SH-SY5Y (cell line): Measurements from ENCODE around the gene ITPKA.

Experiments
- GATA2 ChIP-seq: IDR thresholded peaks from 2 replicates; pipeline ENCODE4 v1.6.1; 2011; ENCODE audit warnings: mild to moderate bottlenecking, low read depth, low read length
- GATA3 ChIP-seq: IDR thresholded peaks from 2 replicates; pipeline ENCODE4 v1.6.1; 2011; ENCODE audit warnings: low read depth, mild to moderate bottlenecking, low read length, moderate library complexity

DNA sequence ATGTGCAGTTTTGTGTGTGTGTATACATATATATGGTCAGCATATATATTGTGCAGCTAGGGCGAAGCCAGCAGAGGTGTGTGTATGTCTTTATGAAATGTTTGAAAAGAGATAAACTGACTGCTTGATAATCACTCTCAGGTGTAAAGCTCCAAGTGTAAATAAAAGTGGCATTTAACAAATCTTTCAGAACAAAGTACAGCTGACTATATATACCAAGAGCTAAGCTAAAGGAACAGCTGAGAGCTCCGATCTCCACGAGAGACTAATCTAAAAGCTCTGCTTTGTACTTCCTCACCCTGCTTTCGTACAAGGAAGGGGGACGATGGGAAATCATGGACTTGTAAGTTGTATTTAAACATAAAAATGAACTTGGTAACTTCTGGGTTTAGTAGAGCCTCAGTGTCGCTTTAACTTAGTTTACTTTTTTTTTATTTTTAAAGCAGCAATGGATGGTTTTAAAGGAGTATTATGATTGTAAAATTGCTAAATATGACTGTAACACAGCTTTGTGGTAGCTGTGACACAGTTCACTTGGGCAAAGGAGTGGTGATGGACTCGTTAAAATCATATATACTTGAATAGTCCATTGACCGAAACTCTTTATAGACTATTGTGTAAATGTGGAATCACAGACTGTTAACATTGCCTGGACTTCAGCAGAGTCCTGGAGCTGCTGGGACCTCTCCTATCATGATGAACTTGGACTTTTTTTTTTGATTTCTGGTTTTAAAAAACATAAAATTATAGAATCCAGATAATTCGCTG lies 11.4 kb upstream of the ITPKA start:
- TF ChIP-seq GATA2 (no peak), GATA3 (no peak)
